Lower lobe of right lung (tissue), 2 donors: ENCODE results near the gene FIGLA. TPM values are rescaled to one million over a fixed set of nuclear protein-coding genes. Genes with fewer than 3 reads are reported as not detected.
A peak's percentile ranks its signal among the peaks of the same experiment; 100 is the strongest.

Source experiments
- ATAC-seq, 2 donors: fragments of 200-7000 bp; cut with Tn5 transposase; one replicate each; pipeline ENCODE4 v1.9.1; 2020 to 2022; ENCODE audit warnings: mild to moderate bottlenecking in 2 of 2, moderate library complexity in 2 of 2
- DNase-seq: peaks from one replicate; pipeline ENCODE4 v3.0.0-alpha.2; 2020
- H3K27ac ChIP-seq: fragments of 200-600 bp; one replicate; pipeline ENCODE4 v1.8.0; 2022
- H3K27me3 ChIP-seq: fragments of 200-600 bp; one replicate; pipeline ENCODE4 v1.8.0; 2022; ENCODE audit warnings: low read depth
- H3K36me3 ChIP-seq: fragments of 200-600 bp; one replicate; pipeline ENCODE4 v1.8.0; 2022; ENCODE audit warnings: mild to moderate bottlenecking
- H3K4me1 ChIP-seq: fragments of 200-600 bp; one replicate; pipeline ENCODE4 v1.8.0; 2022
- H3K4me3 ChIP-seq: fragments of 200-600 bp; one replicate; pipeline ENCODE4 v1.8.0; 2022; ENCODE audit warnings: mild to moderate bottlenecking
- H3K9me3 ChIP-seq: fragments of 200-600 bp; one replicate; pipeline ENCODE4 v1.8.0; 2022
- intact Hi-C: fragments of 100-400 bp; cut with DNase I; formaldehyde crosslinking; loops from one replicate; pipeline ENCODE4 v1.11.0; 2022
- total RNA-seq: library from RNA; stranded (reverse); fragmentation: NEBNext Ultra II Directional; extraction: Animal tissue kit (Norgen Biotek cat#: 25700); gene quantifications from one replicate; pipeline ENCODE4 v1.2.1, GENCODE V29; 2021
- TF ChIP-seq, protein P1 (sequence below): fragments of 200-600 bp; IDR thresholded peaks from one replicate; pipeline ENCODE4 v1.8.0; 2022; ENCODE audit warnings: antibody characterized with exemption, mild to moderate bottlenecking
- donor health status: DM: no; HTN: yes; CAD: no; lungs with severe emphysema.

Gene FIGLA
- total RNA-seq, 1 donor from 2014 or later, result not detected

DNA sequence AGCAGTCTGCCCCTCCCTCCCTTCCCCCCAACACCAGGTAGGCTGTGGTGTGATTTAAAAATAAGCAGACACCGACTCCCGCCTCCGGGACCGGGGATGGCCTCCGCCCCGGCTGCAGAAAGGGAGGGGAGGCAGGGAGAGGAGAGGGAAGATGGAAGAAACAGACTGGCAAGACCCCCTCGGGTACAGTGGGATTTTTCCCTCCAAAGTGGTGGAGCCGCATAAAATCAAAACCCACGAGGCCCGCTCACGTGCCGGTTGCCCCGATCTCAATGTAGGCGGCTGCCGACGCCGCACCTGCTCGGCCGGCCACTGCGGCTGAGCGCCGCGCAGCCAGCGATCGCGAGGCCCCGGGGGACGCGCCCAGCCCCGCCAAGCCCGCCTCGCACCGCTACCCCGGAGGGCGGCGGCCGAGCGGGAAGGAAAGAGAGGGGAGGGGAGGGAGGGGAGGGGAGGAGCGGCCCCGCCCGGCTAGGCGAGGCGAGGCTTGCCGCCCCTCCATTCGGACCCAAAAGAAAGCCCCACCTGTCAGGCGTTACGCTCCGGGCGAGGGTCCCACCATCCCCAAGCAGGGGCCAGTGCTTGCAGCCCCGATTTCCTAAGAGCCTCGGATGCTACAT, 23.3 kb downstream of the FIGLA start:
- intact Hi-C loops, result no loop called here
- Histone ChIP-seq H3K36me3 (no peaks in the 10 kb centered on the region), H3K27me3 (peaks cover 49% of the 10 kb centered on the region), H3K4me3 (peak overlapping the region; percentile 51), H3K9me3 (no peaks in the 10 kb centered on the region), H3K27ac (no peak overlapping the region), H3K4me1 (peaks cover 13% of the 10 kb centered on the region)
- ATAC-seq, result peak; percentile 43 to 57
- DNase-seq, result peak; percentile 43
- TF ChIP-seq, protein P1, sequence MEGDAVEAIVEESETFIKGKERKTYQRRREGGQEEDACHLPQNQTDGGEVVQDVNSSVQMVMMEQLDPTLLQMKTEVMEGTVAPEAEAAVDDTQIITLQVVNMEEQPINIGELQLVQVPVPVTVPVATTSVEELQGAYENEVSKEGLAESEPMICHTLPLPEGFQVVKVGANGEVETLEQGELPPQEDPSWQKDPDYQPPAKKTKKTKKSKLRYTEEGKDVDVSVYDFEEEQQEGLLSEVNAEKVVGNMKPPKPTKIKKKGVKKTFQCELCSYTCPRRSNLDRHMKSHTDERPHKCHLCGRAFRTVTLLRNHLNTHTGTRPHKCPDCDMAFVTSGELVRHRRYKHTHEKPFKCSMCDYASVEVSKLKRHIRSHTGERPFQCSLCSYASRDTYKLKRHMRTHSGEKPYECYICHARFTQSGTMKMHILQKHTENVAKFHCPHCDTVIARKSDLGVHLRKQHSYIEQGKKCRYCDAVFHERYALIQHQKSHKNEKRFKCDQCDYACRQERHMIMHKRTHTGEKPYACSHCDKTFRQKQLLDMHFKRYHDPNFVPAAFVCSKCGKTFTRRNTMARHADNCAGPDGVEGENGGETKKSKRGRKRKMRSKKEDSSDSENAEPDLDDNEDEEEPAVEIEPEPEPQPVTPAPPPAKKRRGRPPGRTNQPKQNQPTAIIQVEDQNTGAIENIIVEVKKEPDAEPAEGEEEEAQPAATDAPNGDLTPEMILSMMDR, result no peak

DNA sequence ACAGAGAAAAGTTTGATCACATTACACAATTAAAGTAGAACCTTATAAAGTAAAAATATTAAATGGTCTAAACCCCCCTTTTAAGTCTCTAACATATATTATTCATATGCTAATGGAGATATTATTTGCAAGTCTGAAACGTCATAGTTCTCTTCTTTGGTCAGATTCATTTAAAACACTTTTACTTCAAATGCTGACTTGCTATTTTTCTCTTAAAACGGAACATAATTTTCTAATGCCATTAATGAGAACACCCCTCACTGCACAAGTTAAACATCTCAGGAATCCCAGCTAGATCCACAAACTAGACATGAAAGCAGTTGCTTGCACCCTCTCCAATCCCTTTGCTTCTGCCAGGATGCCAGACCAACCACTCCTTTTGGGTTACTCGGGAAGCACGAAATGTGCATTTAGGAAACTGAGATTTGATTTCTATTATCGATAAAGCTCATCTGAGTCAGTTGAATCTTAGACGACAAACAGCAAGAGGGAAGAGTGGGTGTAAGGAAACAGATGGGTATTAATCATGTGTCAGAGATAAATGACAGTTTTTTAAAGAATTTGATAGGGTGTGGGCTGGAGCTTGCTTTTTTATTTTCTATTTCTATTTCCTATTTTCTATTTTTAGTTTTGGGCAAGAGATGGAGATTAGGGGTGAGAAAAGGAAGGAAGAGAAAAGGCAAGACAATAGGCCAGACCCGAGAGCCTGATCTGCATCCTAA, 23.9 kb downstream of the FIGLA start:
- Histone ChIP-seq H3K9me3 (no peaks in the 10 kb centered on the region), H3K4me1 (peaks cover 13% of the 10 kb centered on the region), H3K27ac (no peak overlapping the region), H3K36me3 (no peaks in the 10 kb centered on the region), H3K27me3 (peaks cover 49% of the 10 kb centered on the region), H3K4me3 (peak overlapping the region; percentile 51)
- ATAC-seq (no peak), DNase-seq (no peak)
- TF ChIP-seq, protein P1, result no peak
- intact Hi-C loops, result no loop called here

DNA sequence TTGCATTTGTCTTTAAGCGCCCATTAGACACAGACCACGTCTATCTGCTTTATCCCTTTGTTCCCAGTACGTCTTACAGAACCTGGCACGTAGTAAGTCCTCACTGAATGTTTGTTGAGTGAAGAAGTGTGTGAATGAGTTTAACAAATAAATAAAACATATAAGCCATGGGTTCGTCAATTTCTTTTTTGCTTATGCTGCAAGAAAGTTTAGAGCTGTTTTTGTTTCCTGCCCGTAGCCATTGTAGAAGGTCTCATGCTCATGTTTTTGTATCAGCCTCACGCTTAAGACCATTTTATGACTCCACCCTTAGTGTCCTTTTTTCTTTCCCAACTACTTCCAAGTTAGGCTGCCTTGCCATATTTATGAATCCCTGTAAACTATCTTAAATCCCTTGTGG, 24.9 kb downstream of the FIGLA start:
- H3K4me3 ChIP-seq, result no peak overlapping the region
- TF ChIP-seq, protein P1, result no peak
- peaks cover 50% of the 10 kb centered on the region for H3K27me3 ChIP-seq
- H3K27ac ChIP-seq, result no peak overlapping the region
- intact Hi-C loops, result no loop called here
- ATAC-seq, result no peak
- peaks cover 13% of the 10 kb centered on the region for H3K4me1 ChIP-seq
- H3K9me3 ChIP-seq, result no peaks in the 10 kb centered on the region
- no peak for DNase-seq
- H3K36me3 ChIP-seq, result no peaks in the 10 kb centered on the region

DNA sequence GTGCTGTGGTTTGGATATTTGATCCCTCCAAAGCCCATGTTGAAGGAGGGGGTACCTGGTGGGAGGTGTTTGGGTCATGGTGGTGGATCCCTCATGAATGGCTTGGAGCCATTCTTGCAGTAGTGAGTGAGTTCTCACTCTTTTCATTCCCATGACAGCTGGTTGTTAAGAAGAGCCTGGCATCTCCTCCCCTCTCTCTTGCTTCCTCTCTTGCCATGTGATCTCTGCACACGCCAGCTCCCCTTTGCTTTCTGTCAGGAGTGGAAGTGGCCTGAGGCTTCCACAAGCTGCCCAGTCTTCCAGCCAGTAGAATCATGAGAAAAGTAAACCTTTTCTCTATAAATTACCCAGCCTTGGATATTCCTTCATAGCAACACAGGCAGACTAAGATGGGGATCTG, 31.0 kb downstream of the FIGLA start:
- TF ChIP-seq, protein P1, result no peak
- Histone ChIP-seq H3K9me3 (no peaks in the 10 kb centered on the region), H3K4me3 (no peak overlapping the region), H3K4me1 (no peaks in the 10 kb centered on the region), H3K36me3 (no peaks in the 10 kb centered on the region), H3K27me3 (peaks cover 33% of the 10 kb centered on the region), H3K27ac (no peak overlapping the region)
- ATAC-seq, result no peak
- no peak for DNase-seq
- intact Hi-C loops, result no loop called here

DNA sequence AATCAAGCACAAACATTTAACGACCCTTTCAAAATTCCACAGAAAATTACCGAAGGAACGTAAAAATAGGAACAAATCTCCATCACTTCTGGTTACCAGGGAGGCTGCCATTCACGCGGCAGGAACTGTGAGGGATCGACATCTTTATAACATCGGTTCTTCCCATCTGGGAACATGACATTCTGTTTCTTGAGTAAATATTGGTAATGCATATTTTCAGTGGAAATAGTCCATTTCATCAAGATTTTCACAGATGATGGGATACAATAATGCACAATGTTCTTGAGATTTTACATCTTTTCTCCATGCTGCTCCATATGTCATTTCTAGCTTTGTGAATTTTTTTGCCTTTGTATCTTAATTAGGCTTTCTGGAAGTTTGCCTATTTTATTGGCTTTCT, 32.5 kb downstream of the FIGLA start:
- no peaks in the 10 kb centered on the region for H3K9me3 ChIP-seq
- no peak for ATAC-seq
- no peak overlapping the region for H3K27ac ChIP-seq
- peaks cover 30% of the 10 kb centered on the region for H3K27me3 ChIP-seq
- H3K4me3 ChIP-seq, result no peak overlapping the region
- no peaks in the 10 kb centered on the region for H3K4me1 ChIP-seq
- no peak for DNase-seq
- TF ChIP-seq, protein P1, result no peak
- no peaks in the 10 kb centered on the region for H3K36me3 ChIP-seq
- intact Hi-C loops, result no loop called here
